Frontal cortex (tissue), 4 donors: ENCODE results near the gene TMEM135. TPM values are rescaled to one million over a fixed set of nuclear protein-coding genes. Genes with fewer than 3 reads are reported as not detected.
A peak's percentile ranks its signal among the peaks of the same experiment; 100 is the strongest.
"Not testable (repeated sequence)": the region's sequence is repeated elsewhere in the genome, so short reads cannot be mapped to it uniquely, and the experiment has no call there.

Source experiments
- DNase-seq, 2 donors: peaks; one replicate each; pipeline ENCODE4 v3.0.0; 2012; ENCODE audit warnings: low spot score in 2 of 2
- FAIRE-seq: peaks from 2 replicates; lab custom pipeline; 2012; peaks lifted over from hg19 to GRCh38; lab: Jason Lieb, UNC
- total RNA-seq: library from RNA; depleted of rRNA; stranded (reverse); fragments of >200 nt; gene quantifications from one replicate; pipeline ENCODE4 v1.2.3, GENCODE V29; 2014
- donor health status: control.
- donor health status: control.
- donor health status: control.

TMEM135 gene
- total RNA-seq, 1 donor from 2014 or later = 37.5 TPM

GRCh38 chr11:87181143-87181542, 143.4 kb downstream of the TMEM135 start:
- DNase-seq (no peak), FAIRE-seq (no peak)

GRCh38 chr11:87185228-87185627, 147.5 kb downstream of the TMEM135 start:
- DNase-seq (no peak), FAIRE-seq (no peak)

GRCh38 chr11:87187076-87187475, 149.3 kb downstream of the TMEM135 start:
- FAIRE-seq (no peak), DNase-seq (no peak)

- DNase-seq (no peak), FAIRE-seq (no peak)
Measured at GRCh38 chr11:87187930-87188329, 150.2 kb downstream of the TMEM135 start.

GRCh38 chr11:87188396-87188795, 150.7 kb downstream of the TMEM135 start:
- not testable (repeated sequence) for FAIRE-seq

GRCh38 chr11:87188921-87189320, 151.2 kb downstream of the TMEM135 start:
- DNase-seq = not testable (repeated sequence)

More at GRCh38 chr11:87188396-87188795, 150.7 kb downstream of the TMEM135 start:
- not testable (repeated sequence) for DNase-seq

GRCh38 chr11:87190071-87190470, 152.3 kb downstream of the TMEM135 start:
- DNase-seq = no peak
- peak; percentile 17 for FAIRE-seq

More at GRCh38 chr11:87188921-87189320, 151.2 kb downstream of the TMEM135 start:
- not testable (repeated sequence) for FAIRE-seq

GRCh38 chr11:87193756-87194470, 156.2 kb downstream of the TMEM135 start:
- no peak for DNase-seq
- no peak for FAIRE-seq

GRCh38 chr11:87194985-87195820, 157.5 kb downstream of the TMEM135 start:
- DNase-seq (no peak), FAIRE-seq (no peak)

GRCh38 chr11:87198266-87198881, 160.6 kb downstream of the TMEM135 start:
- DNase-seq (no peak), FAIRE-seq (no peak)

GRCh38 chr11:87201376-87201775, 163.6 kb downstream of the TMEM135 start:
- FAIRE-seq = no peak
- DNase-seq = no peak

GRCh38 chr11:87203907-87204602, 166.3 kb downstream of the TMEM135 start:
- FAIRE-seq (no peak), DNase-seq (no peak)

- DNase-seq (no peak), FAIRE-seq (peak; percentile 21)
Measured at GRCh38 chr11:87212891-87213290, 175.2 kb downstream of the TMEM135 start.

- FAIRE-seq (no peak), DNase-seq (no peak)
Measured at GRCh38 chr11:87213444-87213843, 175.7 kb downstream of the TMEM135 start.

GRCh38 chr11:87215236-87215635, 177.5 kb downstream of the TMEM135 start:
- FAIRE-seq (no peak), DNase-seq (no peak)

GRCh38 chr11:87219266-87219665, 181.5 kb downstream of the TMEM135 start:
- FAIRE-seq (no peak), DNase-seq (no peak)

GRCh38 chr11:87223816-87224215, 186.1 kb downstream of the TMEM135 start:
- DNase-seq (no peak), FAIRE-seq (no peak)

- FAIRE-seq (no peak), DNase-seq (no peak)
Measured at GRCh38 chr11:87224486-87224885, 186.8 kb downstream of the TMEM135 start.

GRCh38 chr11:87228820-87229219, 191.1 kb downstream of the TMEM135 start:
- FAIRE-seq = no peak
- no peak for DNase-seq

- FAIRE-seq (no peak), DNase-seq (no peak)
Measured at GRCh38 chr11:87230995-87231394, 193.3 kb downstream of the TMEM135 start.
